ENCODE measurements around the gene CA4.

GRCh38 chr17:60159479-60159866 is 9.7 kb downstream of the CA4 start:
- TF ChIP-seq CTCF (IDR thresholded peaks at IDR 0.05) (no peak), POLR2A (IDR thresholded peaks at IDR 0.05) (no peak)
